NCI-H446 (cell line): ENCODE results near the gene TMEM18.

Experiments
- DNase-seq, 2 experiments: peaks; one replicate each; lab custom pipeline; 2025; lab: John Stamatoyannopoulos, UW

TMEM18 gene

DNA sequence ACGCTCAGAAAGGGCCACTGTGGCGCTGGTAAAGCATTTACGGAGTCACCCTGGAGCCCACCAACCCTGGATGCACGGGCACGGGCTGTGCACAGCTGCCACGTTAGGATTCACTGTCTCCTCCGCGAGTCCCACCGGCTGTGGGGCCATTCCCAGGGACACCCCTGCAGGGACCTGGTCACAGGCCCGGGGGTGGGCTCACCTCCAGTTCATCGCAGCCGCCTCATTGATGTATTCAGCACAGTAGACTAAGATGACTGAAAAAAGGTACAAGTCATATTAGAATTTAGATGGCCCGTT lies 4.7 kb downstream of the TMEM18 start:
- no peak for DNase-seq

DNA sequence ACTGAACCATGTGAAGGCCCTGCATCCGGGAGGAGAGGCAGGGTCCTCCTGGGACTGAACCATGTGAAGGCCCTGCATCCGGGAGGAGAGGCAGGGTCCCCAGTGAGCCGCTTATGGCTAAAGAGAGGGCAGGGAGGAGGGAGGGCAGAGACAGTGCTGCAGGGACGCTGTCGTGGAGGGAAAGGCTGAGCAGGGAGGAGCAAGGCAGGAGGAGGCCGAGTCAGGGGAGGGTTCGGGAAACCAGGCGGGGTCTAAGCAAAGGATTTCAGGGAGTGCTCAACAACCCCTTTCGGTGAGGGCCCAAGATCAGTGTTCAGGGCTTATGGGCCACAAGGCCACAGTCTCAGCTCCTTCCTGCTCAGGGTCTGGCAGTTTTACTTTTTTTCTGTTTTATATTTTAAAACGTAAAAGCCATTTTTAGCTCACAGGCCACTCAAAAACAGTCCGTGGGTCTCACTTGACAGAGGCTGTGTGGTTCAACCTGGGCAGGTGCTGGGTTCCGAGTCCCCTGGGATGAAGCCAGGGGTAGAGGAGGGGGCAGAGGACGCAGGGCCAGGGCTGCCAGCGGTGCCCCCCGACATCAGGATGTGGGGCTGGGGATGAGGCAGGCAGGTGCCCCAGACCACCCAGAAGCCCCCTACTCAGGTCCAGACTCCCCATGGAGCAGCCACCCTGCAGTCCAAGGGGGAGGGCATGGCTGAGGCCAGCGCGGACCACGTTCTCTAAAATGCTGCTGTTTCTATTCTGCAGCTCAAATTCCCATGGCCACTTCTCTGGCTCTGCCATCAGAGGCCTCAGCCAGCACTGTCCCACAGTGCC lies 5.2 kb downstream of the TMEM18 start:
- DNase-seq = no peak

DNA sequence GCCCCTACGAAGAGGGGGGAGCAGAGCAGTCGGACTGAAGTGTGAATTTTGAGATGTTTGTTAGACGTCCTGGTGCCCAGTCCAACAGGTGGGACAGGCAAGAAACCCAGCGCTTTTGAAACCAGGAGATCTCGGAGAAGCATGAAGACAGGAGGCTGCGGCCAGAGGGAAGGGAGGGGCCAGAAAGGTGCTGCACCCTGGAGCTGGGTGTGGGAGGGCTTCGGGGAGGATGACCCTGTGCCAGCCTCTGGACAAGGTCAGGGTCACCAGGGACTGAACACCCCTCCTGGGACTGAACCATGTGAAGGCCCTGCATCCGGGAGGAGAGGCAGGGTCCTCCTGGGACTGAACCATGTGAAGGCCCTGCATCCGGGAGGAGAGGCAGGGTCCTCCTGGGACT lies 6.1 kb downstream of the TMEM18 start:
- DNase-seq = no peak

DNA sequence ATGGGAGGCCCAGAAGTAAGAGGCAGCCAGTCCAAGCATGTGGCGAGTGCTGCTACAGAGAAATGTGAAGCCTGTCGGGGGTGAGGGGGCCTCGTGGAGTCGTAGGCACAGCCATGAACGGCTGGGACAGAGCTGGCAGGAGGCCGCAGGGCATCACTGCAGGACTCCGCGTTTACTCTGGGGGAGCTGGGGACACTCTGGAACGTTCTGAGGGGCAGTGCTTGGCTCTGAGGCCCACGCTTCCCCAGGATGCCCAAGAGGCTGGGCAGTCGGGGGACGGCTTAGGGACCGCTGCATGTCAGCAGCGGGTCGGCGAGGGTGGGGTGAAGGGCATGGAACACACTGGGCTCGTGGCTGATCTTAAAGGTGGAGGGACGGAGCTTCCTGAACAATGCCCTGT lies 6.6 kb downstream of the TMEM18 start:
- DNase-seq = no peak

DNA sequence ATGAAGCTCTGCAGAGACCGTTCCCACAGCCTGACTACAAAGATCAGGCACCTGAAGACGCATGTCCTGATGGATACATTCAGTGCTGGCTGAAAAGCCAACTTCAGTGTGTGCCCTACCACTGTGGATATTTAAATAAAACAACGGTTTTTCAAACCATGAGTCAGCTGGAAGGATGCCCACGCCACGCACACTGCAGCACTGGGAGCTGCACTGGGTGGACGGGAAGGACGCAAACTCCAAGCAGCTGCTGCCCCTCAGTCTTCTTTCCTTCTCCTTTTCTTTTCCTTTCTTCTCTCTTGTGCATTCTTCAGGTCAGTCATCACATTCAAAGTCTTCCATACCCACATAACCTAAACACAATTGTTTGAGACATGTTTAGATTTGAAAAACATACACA lies 7.9 kb downstream of the TMEM18 start:
- no peak for DNase-seq

DNA sequence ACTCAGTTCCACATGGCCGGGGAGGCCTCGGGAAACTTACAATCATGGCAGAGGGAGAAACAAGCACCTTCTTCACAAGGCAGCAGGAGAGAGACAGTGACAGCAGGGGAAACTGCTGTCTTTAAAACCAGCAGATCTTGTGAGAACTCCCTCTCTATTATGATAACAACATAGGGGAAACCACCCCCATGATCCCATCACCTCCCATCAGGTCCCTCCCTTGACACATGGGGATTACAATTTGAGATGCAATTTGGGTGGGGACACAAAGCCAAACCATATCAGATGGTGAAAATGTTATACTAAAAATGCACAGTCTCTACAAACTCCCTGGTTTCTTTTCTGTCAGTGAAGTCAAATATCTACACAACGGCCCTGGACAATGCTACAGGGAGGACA lies 9.2 kb downstream of the TMEM18 start:
- DNase-seq = no peak

DNA sequence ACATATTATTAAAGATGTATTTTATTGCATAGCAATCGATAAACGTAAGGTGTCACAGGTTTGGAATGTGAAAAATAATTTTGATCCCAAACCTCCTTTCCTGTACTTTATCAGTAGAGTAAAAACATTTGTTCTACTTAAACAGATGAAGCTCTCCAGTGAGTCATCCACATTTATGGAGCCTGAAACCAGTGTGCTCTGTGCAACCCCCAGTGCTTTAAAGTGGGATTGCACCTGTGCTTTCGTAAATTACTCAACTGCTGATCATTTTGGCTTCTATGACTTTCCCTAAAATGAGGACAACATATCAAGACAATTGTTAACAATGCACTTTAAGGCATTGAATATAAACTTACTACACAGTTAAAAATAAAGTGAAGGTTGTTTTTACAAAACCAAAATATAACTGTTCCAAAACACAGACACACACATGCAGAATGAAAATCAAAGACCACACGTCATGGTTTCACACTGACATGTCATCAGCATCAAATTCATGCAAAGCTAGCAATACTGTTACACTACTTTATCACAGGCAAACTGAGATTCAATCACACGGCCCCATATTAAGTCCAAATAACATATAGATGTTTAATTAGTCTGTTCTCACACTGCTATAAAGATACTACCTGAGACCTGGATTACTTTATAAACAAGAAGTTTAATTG lies 9.7 kb downstream of the TMEM18 start:
- DNase-seq = peak in 1 of 2 experiments; percentile 13

DNA sequence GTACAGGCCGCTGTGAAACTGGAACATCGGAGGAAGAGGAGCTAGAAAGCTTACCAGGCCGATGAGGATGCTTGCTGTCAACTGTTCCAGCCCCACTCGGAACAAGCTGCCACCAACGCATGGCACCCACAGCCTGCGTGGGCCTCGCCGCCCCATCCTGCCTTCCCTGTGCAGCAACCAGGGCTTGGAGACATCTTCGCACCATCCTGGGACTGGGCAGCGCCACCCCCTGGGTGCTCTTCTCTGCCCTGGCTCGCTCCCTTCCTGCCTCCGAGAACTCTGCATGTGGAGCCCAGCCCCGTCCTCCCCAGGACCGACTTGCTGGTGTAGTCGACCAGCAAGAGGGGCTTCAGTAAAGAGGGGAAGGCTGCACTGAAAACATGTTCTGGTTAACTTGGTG lies 10.8 kb downstream of the TMEM18 start:
- no peak for DNase-seq

DNA sequence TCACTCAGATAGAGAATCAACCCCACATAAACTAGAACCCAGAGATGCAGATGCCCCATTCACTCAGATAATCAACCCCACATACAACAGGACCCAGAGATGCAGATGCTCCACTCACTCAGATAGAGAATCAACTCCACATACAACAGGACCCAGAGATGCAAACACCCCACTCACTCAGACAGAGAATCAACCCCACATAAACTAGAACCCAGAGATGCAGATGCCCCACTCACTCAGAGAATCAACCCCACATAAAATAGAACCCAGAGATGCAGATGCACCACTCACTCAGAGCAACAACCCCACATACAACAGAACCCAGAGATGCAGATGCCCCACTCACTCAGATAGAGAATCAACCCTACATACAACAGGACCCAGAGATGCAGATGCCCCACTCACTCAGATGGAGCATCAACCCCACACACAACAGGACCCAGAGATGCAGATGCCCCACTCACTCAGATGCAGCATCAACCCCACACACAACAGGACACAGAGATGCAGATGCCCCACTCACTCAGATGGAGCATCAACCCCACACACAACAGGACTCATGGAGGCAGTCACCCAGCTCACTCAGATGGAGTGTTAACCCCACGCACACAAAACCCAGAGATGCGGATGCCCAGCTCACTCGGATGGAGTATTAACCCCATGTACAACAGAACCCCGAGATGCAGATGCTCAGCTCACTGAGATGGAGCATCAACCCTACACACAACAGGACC lies 11.7 kb downstream of the TMEM18 start:
- no peak for DNase-seq

DNA sequence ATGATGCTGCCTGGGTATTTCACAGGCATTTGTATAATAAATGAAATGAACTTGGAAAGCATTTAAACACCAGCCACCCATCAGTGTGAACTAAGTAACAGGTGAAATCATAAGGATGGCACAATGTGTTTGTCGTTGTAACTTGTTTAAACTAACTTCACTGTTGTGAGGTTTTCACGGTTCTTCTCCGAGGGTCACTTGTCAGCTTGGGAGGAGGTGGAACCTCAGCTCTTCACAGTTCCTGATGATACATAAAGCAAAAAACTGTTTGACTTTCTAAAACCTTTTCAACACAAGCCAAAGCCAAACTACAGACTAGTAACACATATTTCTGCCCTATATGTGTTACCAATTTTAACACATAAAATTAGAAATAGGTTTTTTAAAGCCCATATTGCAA lies 13.1 kb downstream of the TMEM18 start:
- no peak for DNase-seq

DNA sequence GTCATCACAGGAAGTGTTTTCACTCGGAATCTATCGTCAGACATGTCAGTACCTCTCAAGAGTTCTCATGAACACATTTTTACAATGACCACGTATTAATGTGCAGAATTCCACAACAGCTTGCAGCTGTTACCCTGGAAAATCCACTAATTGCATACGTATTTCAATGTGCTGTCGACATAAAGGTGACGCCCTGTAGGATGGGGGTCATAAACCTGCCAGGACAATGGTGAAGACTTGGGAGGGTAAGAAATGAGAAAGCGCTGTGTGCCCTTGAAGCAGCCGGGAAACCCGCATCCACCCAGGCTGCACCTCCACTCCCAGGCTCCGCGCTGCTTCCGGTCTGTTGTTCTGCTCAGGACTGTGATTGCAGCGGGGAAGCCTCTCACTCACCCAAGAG lies 14.0 kb downstream of the TMEM18 start:
- DNase-seq = no peak

DNA sequence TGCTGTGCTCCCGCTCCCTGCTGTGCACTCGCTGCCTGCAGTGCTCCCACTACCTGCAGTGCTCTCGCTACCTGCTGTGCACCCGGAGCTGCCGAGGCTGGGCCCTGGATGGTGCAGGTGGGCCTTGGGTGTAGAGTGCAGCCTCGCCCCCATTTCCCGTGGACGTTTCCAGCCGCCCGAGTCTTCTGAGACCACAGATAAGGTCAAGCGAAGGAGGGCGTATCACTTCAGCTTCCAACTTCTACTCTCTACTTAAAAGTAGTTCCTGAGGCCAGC lies 15.9 kb downstream of the TMEM18 start:
- no peak for DNase-seq

DNA sequence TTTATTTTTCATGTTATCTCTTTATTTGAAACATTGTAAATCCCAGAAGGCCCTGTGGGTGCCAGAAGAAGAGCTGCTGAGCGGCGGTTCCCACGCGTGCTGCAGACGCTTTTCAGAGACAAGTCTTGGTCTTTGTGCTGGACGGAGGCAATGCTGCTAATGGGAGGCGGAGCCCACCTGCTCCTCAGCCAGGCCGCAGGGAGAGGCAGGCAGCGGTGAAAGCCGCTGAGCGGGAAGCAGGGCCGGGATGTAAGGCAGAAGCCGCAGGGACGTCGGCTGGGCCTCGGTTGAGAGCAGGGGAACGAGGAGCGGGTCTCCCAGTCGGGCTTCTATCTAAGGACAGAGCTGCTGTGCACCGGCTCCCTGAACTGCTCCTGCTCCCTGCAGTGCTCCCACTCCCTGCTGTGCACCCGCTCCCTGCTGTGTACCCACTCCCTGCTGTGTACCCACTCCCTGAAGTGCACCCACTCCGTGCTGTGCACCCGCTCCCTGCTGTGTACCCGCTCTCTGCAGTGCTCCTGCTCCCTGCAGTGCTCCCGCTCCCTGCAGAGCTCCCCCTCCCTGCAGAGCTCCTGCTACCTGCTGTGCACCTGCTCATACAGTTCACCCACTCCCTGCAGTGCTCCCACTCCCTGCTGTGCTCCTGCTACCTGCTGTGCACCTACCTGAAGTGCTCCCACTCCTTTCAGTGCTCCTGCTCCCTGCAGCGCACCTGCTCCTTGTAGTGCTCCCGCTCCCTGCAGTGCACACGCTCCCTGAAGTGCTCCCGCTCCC lies 16.4 kb downstream of the TMEM18 start:
- no peak for DNase-seq

DNA sequence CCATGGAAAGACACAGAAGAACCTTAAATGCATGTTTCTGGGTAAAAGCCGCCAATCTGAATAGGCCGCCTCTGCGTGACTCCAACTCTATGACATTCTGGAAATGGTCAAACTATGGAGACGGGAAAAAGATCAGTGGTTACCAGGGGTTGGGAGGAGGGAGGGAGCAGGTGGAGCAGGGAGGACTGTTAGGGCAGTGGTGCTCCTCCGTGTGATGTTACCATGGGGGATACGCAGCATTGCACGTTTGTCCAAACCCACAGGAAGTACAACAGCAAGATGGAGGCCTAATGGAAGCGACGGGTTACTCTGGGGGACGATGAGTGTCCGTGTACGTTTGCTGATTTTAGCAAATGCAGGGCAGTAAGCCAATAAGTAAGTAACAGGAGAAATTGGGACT lies 17.2 kb downstream of the TMEM18 start:
- DNase-seq = no peak

DNA sequence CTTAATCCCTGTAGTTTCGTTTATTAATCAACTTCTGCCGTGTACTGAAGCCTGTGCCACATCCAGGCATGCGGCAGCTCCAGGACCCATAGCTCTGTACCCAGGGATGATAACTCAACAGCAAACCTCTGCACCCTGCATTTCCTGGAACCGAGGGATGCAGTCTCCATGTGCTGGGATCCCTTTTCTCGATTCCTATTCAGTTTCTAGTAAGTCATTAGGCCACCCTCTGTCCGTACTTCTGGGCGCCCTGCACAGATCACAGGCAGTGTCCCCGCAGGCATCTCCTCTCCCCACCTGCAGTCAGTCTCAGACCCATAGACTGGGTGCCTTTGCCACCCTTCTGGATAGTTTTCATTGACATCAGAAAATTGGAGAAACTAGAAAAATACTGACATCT lies 18.8 kb downstream of the TMEM18 start:
- no peak for DNase-seq

DNA sequence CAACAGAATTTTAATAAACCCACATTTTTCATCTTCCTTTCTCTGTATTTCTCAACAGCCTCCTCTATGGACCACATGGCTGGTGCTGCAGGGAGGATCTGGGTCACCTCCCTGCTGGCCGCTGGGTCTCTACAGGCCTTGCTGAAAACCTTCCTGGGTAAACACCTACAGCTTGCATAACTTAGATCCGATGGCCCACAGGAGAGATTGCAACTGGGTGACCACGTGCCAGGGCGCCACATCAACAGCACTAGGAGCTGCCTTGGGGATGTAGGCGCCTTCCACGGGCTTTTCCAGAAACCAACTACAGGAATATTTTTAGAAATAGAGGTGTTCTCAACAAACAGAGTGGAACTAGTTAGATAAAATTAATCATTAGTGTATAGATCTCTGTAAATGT lies 19.4 kb downstream of the TMEM18 start:
- DNase-seq = no peak

DNA sequence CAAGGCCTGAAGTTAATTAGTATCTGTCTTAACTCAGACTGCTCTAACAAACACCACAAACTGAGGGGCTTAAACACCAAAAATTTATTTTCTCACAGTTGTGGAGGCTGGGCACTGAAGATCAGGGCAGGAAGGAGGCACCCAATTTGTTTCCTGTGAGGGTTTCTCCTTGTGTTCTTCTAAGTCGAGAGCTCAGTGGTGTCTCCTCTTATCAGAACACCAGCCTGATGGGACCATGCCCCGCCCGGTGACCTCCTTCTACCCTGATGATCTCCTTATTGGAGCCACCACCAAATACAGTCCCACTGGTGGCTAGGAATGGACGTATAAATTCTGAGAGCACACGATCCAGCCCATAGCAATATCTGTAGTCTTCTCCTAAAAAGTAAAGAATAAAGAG lies 20.5 kb downstream of the TMEM18 start:
- DNase-seq = no peak

DNA sequence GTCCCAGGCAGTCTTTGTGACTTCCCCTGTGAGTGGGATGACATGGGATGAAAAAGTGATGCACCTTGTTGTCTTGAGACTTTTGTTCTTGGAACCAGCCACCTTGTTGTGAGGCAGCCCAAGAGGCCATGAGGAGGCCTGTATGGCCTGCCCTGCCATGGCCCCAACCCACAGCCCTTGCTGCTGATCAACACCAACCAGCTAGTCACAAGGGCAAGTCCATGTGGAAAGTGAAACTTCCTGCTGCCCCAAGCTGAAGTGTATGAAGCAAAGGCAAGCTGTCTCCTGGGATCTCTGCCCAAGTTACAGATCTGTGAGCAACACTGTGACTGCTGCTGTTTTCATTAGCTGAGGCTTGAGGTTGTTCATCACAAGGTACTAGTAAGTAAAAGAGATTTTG lies 21.6 kb downstream of the TMEM18 start:
- DNase-seq = peak in 1 of 2 experiments; percentile 8

DNA sequence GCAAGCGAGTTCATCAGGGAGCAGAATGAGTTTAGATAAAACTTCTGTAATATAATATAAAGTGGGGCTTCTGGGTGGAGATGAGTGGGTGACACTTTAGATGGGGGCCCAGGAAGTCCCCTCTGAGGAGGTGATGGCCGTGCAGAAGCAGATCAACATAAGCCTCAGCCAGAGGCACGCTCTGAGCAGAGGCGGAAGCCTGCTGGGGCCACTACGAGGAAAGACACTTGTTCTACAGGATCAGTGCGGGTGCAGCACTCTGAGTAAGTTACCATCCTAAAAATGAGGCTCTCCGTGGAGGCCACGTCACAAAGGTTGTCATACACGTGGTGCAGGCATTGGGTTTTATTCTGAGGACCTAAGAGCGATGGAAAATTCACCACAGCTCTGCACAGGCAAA lies 22.3 kb downstream of the TMEM18 start:
- DNase-seq = no peak

DNA sequence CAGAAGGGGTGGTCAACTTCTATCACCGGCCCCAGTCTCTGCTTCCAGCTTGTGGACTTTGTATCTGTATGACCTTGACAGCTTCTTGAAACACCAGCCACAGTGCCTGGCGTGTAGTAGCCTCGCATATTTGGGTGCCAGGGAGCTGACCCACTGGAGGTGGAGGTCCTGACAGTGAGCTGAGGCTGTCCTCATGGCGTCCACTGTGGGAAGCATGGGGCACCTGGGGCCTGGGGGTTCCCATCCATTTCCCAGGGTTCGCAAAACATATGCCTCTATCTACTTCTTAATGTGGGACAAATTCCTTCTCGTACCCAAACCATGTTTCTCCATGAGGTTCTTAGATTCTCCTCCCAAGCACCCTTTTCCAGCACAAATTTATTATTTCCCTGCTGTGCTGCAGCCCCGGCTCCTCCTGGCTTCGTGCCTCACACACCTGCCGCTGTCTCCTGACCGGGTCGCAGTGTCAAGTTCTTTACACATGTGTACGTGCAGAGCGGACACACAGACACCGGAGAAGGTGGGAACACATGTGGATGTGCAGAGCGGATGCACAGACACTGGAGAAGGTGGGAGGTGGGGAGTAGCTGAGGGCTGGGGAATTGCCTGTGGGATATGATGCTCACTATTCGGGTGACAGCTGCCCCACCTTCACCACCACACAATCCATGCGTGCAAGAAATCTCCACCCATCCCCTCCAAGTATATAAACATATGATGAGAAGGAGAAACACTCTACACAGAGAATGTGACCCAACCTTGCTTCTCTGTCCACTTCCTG lies 23.4 kb downstream of the TMEM18 start:
- no peak for DNase-seq

DNA sequence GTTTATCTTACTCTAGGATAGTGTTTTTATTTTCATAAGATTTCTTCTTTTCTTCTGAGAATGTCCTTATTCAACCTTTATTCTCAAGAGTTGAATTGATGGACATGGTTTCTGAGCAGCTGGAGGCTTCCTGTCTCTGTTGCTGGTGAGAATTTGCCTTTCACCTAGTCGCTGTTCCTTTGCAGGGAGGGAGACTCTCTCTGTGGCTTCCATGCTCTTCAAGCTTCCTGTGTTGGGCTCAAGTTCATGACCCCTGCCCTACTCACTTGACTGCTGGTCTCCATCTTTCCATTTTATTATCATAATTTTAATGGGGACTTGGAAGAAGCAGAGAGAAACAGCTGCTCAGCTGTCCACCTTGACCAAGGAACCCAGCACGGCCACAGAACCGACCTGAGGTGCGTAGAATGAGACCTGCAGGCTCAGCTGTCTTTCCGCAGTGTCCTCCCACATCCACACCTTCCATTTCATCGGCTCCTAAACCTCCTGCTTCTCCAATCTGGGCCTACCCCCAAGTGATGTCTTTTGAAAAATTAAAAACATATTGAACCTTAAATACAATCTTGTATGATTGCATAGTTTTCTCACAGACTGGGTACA lies 24.2 kb downstream of the TMEM18 start:
- DNase-seq = no peak

DNA sequence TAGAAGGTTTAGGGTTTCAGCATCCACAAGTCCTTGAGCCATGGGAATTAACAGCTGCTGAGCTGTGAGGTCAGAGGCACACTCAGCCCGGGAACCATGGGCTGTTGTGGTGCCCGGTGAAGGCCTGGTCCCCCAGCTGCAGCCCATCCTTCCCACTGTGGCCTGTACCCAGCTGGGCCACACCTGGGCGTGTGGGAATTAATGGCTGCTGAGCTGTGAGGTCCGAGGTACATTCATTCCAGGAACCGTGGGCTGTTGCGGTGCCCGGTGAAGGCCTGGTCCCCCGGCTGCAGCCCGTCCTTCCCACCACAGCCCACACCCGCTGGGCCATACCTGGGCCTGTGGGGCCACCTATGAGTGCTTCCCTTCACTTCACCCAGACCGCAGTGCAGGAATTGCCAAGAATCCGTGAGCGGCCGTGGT lies 25.2 kb downstream of the TMEM18 start:
- no peak for DNase-seq
